GM21737 (cell line): Measurements from ENCODE around the gene GNG13.
"Not testable (repeated sequence)": the region's sequence is repeated elsewhere in the genome, so short reads cannot be mapped to it uniquely, and the experiment has no call there.

ENCODE experiments used
- ATAC-seq: cut with Tn5 transposase; IDR thresholded peaks from one replicate; pipeline ENCODE4 v1.9.1; 2021; ENCODE audit warnings: mild to moderate bottlenecking, moderate library complexity; ENCODE audit not compliant: unreplicated experiment

The GNG13 gene

DNA sequence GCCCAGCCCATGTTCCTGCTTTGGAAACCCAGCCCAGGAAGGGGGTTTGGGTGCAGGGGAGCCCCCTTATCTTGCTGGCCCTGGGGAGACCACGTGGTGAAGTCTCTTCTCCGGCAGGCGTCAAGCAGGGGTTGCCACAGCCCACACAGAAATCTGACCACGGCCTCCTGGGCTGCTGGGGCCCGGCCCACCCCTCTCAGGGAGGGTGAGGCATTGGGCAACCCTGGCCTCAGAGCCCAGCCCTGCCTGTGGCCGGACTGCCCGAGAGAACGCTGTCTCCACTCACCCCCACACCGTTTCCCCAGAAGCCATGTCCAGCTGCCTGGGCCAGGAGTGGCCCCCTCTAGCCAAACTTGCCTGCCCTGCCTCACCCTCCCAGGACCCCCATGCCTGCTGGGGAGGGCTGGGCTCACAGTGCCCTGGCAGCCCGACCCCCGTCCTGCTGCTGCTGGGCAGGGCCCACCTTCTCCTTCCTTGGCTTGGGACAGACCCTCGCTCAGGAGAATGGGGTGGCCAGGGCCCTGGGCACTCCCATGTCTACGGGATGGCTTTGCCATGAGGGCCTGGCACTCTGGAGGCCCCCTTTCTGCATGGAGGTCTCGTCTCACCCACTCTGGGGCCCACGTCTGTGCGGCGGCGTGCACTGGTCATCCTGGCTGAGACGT is 19.1 kb downstream of the GNG13 start:
- ATAC-seq: no peak

DNA sequence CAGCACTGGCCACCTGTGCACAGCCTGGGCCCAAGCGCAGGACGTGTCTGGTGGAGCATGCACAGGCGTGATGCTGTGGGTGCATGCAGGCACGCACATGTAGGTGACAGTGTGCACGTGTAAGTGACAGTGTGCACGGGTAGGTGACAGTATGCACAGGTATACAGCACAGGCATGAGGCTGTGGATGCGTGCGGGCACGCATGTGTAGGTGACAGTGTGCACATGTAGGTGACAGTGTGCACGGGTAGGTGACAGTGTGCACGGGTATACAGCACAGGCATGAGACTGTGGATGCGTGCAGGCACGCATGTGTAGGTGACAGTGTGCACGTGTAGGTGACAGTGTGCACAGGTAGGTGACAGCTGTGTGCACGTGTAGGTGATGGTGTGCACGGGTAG is 20.2 kb downstream of the GNG13 start:
- no peak for ATAC-seq

DNA sequence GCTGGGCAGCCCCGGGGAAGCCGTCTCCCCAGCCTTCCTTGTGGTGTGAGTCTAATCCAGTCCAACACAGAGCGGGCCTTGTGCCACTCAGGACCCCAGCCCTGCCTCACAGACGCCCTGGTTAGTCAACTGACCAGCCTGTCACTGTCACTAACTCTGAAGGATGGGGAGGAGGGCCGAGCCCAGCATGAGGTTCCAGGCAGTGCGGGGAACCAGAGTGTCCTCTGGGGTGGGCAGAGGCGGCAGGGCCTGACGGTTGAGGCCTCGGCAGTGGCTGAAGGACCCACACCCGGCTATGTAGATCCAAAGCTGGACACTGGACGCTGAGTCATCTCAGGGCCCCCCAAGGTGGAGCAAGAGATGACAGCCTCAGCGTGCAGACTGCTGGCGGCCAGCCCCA is 21.0 kb downstream of the GNG13 start:
- ATAC-seq: no peak

DNA sequence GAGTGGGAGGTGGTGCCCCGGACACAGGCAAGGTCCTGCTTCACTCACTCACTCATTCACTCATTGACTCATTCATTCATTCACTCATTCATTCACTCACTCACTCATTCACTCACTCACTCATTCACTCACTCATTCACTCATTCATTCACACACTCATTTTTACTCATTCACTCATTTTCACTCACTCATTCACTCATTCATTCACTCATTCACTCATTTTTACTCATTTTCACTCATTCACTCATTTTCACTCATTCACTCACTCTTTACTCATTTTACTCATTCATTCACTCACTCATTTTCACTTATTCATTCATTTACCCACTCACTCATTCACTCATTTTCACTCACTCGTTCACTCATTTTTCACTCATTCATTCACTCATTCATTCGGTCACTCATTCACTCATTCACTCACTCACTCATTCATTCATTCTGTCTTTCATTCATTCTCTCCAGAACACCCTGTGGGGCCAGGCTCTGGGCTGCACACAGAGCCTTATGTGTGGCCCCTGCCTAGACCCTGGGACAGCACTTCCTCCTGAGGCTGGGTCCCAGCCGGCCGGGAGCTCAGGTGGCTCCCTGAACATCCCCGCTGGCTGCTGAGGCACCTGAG is 21.5 kb downstream of the GNG13 start:
- no peak for ATAC-seq

DNA sequence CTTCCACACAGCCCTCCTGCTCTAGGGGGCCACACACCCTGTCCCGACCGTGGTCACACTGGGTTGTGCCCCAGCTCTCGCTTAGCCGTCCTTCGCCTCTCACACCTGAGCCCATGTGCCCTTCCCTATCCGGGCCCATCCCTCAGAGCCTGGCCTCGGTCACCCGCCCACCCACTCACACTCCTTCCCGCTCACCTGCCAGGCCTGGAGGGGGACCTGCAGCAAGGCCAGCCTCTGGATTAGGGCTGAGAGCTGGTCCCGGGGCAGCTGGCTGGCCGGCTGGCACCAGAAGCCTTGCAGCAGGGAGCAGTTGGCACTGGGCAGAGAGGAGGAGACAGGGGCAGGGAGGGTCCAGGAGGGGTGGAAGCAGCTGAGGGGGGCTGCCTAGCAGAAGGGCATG is 22.1 kb downstream of the GNG13 start:
- ATAC-seq: no peak

DNA sequence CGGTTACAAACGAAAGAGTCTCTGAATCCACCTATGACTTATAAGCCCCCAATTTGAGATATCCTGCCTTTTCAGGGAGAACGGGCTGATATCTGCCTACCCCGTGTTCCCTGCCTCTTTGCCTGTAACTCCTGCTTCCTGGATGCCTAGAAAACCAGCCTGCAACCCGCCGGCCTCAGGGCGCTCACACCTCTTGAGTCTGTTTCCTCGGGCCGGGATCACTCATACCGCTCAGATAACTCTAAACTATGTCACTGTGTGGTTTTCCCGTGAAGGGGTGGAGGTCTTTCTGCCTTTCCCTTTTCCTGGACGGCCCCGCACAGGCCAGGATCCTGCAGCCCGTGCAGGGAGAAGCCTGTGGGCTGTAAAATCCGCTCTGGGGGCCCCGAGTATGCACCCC is 22.7 kb downstream of the GNG13 start:
- ATAC-seq: no peak

DNA sequence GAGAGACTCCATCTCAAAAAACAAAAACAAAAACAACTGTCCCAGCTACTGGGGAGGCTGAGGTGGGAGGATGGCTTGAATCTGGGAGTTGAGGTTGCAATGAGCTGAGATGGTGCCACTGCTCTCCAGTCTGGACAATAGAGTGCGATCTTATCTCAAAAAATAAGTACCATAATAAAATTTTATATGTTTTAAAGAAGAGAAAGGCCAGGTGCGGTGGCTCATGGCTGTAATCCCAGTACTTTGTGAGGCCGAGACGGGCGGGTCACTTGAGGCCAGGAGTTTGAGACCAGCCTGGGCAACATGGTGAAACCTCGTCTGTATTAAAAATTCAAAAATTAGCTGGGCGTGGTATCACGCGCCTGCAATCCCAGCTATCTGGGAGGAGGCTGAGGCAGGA is 23.7 kb downstream of the GNG13 start:
- no peak for ATAC-seq

DNA sequence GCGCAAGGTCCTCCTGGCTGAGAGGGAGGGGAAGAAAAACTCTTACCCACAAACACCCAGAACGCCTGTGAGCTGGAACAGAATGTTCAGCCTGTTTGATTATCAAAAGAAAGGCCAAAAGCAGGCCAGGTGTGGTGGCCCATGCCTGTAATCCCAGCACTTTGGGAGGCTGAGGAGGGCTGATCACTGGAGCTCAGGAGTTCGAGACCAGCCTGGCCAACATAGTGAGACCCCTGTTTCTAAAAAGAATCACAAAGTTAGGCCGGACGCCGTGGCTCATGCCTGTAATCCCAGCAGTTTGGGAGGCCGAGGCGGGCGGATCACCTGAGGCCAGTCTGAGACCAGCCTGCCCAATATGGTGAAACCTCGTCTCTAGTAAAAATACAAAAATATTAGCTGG is 24.2 kb downstream of the GNG13 start:
- ATAC-seq: not testable (repeated sequence)

DNA sequence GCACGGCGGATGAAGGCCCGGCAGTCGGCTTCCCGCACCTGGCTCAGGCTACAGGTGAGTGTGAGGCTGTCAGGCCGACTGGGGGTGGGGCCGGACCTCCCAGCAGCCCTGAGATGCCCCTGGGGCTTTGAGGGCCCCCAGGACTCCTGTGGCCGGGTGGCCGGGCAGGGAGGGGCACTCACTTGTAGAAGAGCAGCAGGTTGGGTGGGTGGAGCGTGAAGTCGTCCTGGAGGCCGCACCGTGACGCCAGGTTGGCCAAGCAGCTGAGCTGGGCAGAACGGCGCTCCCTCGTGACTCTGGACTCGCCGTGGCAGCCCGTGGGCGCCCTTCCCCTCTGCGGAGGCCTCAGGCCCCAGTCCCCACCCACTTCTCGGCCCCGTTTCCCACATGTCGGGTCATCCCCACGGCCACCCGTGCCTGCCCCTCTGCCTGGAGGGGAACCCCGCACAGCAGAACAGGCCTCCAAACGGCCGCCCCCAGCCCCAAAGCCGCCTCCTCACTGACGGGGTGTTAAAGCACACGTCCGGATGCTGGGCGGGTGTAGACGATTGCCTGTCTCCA is 25.2 kb downstream of the GNG13 start:
- ATAC-seq: no peak

DNA sequence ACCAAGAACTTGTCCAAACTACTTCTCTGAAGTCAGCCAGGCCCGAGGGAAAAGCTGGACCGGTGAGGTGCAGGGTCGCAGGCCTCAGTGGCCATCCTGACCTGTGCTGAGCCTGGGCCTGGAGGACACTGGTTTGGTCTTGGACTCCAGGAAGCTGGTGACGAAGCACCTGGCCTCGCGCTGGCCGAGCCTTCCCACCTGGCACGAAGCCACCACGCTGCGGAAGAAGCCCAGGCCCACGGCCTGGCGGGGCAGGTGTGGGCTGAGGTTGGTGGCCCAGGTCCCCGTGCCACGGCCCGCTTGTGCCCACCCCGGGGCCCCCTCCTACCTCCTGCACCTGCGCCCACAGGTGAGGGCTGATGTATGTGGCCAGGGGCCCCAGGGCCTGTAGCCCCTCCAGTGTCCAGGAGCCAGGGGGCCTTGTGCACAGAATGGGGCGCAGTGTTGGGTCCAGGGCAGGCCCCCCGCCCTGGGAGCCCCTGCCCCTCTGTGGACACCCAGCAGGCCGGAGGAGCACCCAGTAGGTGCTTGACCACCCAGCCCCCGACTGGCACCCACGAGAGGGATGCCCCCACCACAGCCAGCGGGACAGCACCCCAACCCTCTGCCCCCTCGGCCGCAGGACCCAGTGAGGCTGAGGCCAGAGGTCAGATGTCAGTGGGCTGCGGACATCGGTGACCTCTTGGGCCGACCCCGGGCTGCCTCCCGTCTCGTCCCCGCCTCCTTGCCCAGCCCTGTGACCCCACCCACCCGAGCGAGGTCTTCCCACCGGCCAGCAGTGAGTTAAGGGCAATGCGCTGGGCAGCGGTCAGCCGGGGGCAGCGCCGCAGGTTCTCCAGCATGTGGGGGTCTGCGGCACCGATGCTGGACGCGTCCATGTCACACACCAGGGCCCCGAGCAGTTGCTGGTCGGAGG is 26.2 kb downstream of the GNG13 start:
- ATAC-seq: no peak

DNA sequence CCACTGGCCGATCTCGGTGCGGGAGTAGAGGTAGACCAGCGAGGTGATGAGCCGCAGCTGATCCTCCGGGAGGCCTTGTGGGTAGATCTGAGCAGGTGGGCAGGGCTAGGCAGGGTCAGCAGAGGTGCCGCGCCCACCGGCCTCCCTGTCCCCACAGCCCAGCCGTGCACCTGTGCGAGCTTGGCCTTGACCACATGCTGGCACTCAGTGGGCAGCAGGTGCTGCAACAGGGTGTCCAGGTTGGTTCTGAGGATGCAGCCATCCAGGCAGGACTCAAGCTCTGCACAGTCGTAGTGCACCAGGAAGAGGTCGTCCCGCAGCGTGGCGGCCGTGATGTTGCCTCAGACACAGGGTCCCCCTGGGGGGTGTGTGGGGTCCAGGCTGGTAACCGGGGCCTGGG is 27.6 kb downstream of the GNG13 start:
- no peak for ATAC-seq

DNA sequence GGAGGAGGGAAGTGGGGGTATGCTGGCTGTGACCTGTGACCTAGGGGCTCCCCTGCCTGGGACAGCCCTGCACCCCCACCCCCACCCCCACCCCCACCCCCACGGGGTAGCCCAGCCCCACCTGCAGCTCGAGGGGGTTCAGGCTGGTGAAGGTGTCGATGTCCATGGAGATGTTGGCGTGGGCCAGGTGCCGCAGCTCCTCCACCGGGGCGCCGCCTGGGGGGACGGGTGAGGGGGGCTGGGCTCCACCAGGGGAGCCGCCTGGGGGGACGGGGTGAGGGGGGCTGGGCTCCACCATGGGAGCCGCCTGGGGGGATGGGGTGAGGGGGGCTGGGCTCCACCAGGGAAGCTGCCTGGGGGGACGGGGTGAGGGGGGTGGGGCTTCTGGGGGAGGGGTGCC is 30.1 kb downstream of the GNG13 start:
- ATAC-seq: no peak

DNA sequence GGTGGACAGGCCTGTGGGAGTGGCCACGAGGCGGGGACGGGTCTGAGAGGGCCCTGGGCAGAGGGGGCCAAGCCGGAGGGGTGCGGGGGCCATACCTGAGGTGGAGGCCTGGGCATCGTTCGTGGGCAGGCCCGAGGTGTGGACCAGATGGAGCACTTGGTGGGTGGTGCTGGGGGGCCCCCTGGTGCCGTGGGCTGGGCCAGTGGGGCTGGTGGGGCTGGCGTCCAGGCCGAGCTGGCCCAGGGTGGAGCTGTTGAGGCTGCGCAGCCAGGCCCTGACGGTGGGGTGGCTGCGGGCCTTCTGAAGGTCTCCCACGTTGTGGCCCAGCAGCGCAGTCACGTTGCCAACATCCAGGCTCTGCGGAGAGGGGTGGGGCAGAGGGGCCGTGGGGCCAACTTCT is 30.6 kb downstream of the GNG13 start:
- ATAC-seq: no peak

DNA sequence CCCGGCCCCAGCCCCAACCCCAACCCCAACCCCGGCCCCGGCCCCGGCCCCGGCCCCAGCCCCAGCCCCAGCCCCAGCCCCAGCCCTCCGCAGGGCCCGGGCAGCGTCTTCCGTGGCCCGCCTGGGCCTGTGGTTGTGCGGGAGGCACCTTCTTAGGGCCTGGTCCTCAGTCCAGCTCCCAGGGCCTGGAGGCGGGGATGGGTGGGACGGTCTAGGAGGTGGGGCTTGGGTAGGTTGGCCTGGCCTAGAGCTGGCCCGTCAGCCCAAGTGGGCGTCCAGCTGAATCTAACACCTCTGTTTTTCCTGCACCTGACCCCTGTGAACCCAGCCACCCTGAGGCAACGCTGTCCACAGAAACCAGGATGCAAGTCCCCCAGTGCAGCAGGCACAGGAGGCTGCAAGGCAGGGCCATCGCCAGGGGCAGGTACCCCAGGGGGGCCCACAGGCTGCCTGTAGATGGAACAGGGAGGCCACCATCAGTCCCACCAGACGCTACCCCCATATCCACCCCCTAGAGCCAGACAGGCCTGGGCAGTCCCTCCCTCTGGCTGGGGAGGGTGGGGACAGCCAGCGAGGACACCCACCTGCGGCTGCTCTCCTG is 31.2 kb downstream of the GNG13 start:
- ATAC-seq: no peak

DNA sequence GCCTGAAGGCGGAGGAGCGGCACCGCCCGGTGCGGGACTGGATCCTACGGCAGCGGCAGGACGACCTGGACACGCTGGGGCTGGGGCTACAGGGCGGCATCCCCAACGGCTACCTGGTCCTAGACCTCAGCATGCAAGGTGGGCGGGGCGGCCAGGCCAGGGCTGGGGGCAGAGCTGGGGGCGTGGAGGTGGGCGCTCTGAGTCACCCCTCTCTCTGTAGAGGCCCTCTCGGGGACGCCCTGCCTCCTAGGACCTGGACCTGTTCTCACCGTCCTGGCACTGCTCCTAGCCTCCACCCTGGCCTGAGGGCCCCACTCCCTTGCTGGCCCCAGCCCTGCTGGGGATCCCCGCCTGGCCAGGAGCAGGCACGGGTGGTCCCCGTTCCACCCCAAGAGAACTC is 32.1 kb downstream of the GNG13 start:
- no peak for ATAC-seq

DNA sequence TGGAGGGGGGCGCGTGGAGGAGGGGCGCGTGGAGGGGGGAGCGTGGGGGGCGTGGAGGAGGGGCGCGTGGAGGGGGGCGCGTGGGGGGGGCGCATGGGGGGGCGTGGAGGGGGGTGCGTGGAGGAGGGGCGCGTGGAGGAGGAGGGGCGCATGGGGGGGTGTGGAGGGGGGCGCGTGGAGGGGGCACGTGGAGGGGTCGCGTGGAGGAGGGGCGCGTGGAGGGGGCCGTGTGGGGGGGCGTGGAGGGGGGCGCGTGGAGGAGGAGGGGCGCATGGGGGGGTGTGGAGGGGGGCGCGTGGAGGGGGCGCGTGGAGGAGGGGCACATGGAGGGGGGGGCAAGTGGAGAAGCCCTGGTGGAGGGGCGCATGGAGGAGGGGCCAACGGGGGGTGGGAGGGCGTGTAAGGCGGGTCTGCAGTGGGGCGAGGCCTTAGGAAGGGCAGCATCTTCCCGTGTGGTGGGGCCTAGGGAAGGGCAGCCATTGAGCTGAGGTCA is 32.7 kb downstream of the GNG13 start:
- no peak for ATAC-seq

DNA sequence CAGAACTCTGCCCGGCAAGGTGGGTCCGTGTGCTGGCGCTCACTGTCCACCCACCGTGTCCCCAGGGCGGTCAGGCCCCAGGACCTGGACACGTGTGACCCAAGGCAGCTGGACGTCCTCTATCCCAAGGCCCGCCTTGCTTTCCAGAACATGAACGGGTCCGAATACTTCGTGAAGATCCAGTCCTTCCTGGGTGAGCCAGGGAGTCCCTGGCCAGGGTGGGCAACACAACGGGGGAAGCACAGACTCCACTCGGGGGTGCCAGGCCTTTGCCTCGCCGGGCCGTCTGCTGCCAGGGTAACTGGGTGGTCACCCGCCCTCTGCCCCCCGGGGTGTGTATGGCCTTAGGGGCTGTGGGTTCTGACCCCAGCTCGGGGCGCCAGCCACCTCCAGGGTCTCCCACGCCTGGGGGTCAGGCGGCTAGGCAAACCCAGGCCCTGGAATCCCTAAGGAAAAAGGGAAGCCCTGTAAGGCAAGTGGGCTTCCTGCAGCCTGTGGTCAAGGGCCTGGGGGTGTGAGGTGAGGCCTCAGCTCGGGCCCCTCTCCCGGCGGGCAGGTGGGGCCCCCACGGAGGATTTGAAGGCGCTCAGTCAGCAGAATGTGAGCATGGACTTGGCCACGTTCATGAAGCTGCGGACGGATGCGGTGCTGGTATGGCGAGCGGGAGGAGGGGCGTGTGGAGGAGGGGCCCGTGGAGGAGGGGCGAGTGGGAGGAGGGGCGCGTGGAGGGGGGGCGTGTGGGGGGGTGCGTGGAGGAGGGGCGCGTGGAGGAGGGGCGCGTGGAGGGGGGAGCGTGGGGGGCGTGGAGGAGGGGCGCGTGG is 33.5 kb downstream of the GNG13 start:
- no peak for ATAC-seq

DNA sequence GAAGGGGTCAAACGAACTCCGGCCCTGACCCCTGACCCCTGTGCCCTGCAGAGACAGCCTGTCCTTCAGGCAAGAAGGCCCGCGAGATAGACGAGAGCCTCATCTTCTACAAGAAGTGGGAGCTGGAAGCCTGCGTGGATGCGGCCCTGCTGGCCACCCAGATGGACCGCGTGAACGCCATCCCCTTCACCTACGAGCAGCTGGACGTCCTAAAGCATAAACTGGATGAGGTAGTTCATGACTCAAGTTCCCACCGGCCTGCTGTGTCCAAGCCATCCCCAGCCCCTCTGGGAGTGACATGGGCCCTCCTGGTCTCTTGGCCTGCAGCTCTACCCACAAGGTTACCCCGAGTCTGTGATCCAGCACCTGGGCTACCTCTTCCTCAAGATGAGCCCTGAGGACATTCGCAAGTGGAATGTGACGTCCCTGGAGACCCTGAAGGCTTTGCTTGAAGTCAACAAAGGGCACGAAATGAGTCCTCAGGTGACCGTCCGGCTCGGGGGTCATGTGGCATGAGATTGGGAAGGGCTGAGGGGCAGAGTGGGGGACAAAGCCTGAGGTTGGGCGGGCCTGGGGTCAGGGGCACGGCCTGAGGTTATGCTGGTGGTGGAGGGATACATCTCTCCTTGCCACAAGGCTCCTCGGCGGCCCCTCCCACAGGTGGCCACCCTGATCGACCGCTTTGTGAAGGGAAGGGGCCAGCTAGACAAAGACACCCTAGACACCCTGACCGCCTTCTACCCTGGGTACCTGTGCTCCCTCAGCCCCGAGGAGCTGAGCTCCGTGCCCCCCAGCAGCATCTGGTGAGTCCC is 34.3 kb downstream of the GNG13 start:
- ATAC-seq: no peak

DNA sequence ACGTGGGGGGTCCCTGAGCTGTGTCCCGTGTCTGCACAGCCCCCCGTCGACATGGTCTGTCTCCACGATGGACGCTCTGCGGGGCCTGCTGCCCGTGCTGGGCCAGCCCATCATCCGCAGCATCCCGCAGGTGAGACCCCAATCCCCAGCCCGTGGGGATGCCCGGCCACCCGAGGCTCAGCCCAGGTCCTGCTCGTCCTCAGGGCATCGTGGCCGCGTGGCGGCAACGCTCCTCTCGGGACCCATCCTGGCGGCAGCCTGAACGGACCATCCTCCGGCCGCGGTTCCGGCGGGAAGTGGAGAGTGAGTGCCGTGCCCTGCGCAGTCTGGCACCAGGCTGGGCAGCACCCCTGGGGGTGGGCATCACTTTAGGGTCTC is 35.1 kb downstream of the GNG13 start:
- no peak for ATAC-seq
